ENCODE data around the gene BCL2L1. TPM values are rescaled to one million over a fixed set of nuclear protein-coding genes. Genes with fewer than 3 reads are reported as not detected.
"Not testable (repeated sequence)": the region's sequence is repeated elsewhere in the genome, so short reads cannot be mapped to it uniquely, and the experiment has no call there.

The BCL2L1 gene
- 42.5 TPM for total RNA-seq
- long read RNA-seq, transcript BCL2L1-201 (3 exons, 2,610 nt): major isoform, 10 of 34 reads
- long read RNA-seq, partial matches to known transcripts: 0 of 34 reads
- long read RNA-seq, other reads (novel, unspliced or antisense): 20 of 34 reads

DNA sequence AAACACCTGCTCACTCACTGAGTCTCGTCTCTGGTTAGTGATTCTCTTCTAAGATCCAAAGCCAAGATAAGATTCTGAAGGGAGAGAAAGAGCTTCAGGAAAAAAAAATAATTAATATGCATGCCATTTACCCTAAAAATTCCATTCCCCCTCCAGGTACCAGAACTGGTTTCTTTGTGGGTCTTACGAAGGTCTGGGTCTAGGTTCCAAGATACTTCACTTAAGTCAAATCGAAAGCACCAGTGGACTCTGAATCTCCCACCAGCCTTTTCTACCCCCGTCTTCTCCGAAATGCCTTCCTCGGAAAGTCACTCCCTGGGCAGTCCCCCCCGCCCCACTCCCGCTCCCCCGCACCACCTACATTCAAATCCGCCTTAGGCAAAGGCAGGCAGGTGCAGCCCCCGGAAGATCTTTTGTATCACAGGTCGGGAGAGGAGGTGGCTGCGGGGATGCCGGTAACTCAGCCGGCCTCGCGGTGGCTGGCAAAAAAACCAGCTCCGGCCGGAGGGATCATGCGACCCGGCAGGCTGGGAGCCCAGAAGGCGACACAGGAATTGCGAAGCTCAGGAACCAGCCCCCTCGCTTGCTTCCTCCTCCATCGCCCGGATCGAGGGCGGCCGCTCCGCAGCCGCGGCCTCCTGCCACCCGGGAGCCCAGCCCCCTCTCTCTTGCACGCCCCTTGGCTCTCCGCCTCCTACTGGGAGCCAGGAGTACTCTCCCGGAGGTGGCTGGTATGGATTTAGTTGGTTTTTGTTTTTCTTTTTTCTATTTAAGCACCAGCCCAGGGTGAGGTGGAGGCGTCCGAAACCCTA is at the start of gene BCL2L1:
BCL2L1 (minus strand) TSS at position 612 of the 812 bp plus-strand sequence. CDS start 650 bp downstream, outside the sequence.
- peak; percentile 91 for DNase-seq (ENCODE audit: low spot score)
- intact Hi-C loops (cut with DNase I): loop anchor here (1.0 to 5.0 kb wide), 3 partner anchors 10 to 150 kb away; no protein-coding TSS in a partner anchor

DNA sequence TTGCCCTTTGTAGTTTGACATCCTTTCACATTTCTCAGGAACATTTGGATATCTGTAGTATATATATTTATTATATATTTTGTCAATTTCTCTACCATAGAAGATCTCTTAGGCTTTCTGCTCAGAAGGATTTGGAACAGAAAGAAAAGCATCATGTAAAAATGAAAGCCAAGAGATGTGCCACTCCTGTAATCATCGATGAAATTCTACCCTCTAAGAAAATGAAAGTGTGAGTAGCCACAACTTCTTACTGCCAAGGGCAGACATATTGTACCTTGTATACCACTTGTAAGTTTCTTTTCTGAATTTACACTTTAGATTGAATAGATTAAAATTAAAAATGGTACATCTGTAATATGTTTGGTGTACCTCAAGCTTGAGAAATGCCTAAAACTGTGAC is 47.6 kb upstream of the BCL2L1 start:
- DNase-seq (ENCODE audit: low spot score): no peak
- intact Hi-C loops (cut with DNase I): no loop called here

- intact Hi-C loops (cut with DNase I): no loop called here
- no peak for DNase-seq (ENCODE audit: low spot score)
These were observed 47.0 kb upstream of the BCL2L1 start for GRCh38 chr20:31769681-31770080.

- intact Hi-C loops (cut with DNase I): no loop called here
- DNase-seq (ENCODE audit: low spot score): no peak
These were observed 45.1 kb upstream of the BCL2L1 start for GRCh38 chr20:31767805-31768204.

GRCh38 chr20:31764641-31765305 is 42.1 kb upstream of the BCL2L1 start:
- intact Hi-C loops (cut with DNase I): no loop called here
- DNase-seq (ENCODE audit: low spot score): no peak

GRCh38 chr20:31760519-31761240 is 38.0 kb upstream of the BCL2L1 start:
- no peak for DNase-seq (ENCODE audit: low spot score)

DNA sequence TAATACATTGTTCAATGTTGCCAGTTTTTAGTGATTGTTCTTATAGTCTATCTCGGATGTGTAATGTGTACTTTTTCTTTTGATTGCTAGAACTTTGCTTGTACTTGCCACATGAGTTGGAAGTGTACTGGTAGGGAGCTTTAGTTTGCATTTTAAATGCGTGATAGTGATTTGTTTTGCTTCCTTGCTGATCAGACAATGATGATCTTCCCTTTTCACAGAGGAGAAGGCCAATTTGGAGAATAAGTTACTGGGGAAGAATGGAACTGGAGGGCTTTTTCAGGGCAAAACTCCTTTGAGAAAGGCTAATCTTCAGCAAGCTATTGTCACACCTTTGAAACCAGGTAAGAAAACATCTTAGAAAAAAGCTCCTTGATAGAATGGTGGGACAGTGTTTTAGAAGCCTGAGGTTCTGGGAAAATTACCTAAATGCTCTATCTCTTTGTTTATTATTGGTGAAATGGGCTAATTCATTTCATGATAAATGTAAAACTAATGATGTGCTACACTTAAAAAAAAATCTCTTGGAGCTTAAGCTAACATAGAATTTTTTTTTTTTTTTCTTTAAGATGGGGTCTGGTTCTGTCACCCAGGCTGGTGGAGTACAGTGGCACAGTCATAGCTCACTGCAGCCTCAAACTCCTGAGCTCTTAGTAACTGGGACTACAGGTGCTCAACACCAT is 37.3 kb upstream of the BCL2L1 start:
- no peak for DNase-seq (ENCODE audit: low spot score)
- intact Hi-C loops (cut with DNase I): no loop called here

More at GRCh38 chr20:31760519-31761240, 38.0 kb upstream of the BCL2L1 start:
- intact Hi-C loops (cut with DNase I): no loop called here

DNA sequence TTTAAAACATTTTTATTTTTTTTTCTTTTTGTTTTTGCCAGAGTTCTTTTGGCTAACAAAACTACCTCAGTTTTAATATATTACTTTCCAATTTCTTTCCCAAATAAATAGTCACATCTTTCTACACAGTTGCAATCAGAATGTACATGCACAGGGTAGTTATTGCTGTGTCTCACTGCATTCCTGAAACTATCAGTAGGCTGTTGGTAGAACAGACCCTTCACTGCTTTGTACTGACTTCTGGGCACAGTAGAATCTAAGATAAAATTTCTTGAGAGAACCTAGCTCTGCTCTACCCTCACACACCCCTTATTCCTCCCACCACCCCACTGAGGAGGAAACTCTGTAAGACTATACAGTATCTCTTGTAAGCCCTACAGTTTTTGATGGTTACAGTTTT is 36.3 kb upstream of the BCL2L1 start:
- intact Hi-C loops (cut with DNase I): no loop called here
- no peak for DNase-seq (ENCODE audit: low spot score)

GRCh38 chr20:31758521-31758920 is 35.9 kb upstream of the BCL2L1 start:
- intact Hi-C loops (cut with DNase I): no loop called here
- DNase-seq (ENCODE audit: low spot score): no peak

- DNase-seq (ENCODE audit: low spot score): no peak
These were observed 34.6 kb upstream of the BCL2L1 start for GRCh38 chr20:31757254-31757653.

GRCh38 chr20:31751126-31751525 is 28.5 kb upstream of the BCL2L1 start:
- DNase-seq (ENCODE audit: low spot score): no peak
- intact Hi-C loops (cut with DNase I): no loop called here

More at GRCh38 chr20:31757254-31757653, 34.6 kb upstream of the BCL2L1 start:
- intact Hi-C loops (cut with DNase I): no loop called here

GRCh38 chr20:31749223-31749622 is 26.6 kb upstream of the BCL2L1 start:
- DNase-seq (ENCODE audit: low spot score): no peak
- intact Hi-C loops (cut with DNase I): no loop called here

DNA sequence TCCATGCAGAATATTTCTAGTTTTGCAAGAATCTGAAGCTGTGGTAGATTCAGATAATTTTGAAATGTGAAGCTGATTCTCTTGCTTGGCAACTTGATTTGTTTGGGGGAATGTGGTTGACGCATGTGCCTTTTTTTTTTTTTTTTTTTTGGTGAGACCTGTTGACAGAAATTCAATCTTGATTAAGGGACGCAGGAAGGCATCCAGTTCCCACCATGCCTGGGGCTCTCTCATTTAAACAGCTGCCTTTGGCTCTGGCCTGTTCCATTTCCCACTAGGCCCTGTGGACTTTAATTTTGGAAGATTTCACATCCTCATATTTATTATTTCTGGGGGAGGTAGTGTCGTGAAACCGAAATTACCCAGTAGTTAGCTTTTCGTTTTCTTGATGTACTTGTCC is 25.0 kb upstream of the BCL2L1 start:
- no peak for DNase-seq (ENCODE audit: low spot score)
- intact Hi-C loops (cut with DNase I): no loop called here

GRCh38 chr20:31747028-31747427 is 24.4 kb upstream of the BCL2L1 start:
- intact Hi-C loops (cut with DNase I); DNase-seq (ENCODE audit: low spot score): not testable (repeated sequence)

GRCh38 chr20:31746068-31746878 is 23.6 kb upstream of the BCL2L1 start:
- intact Hi-C loops (cut with DNase I): no loop called here

GRCh38 chr20:31740656-31741323 is 18.1 kb upstream of the BCL2L1 start:
- intact Hi-C loops (cut with DNase I): no loop called here
- no peak for DNase-seq (ENCODE audit: low spot score)

More at GRCh38 chr20:31746068-31746878, 23.6 kb upstream of the BCL2L1 start:
- no peak for DNase-seq (ENCODE audit: low spot score)

DNA sequence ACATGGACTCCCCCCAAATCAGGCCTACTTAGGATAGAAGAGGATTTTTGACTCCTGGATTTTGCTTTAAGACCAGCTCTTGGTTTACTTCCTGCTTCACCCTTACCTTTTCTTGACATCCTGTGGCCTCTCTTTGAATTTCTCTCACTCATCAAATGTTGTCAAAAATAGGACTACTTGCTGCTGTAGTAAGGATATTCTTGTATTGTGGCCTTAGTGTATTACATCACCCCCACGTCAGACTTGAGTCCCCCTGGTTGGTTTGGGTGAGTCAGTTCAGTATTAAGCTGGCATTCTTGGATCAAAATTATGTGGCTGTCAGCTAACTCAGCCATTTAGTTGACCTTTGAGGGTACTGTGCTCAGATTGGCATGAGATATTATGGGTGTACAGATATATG is 17.5 kb upstream of the BCL2L1 start:
- DNase-seq (ENCODE audit: low spot score): no peak

GRCh38 chr20:31739550-31739977 is 16.9 kb upstream of the BCL2L1 start:
- intact Hi-C loops (cut with DNase I): no loop called here
- no peak for DNase-seq (ENCODE audit: low spot score)

More for the DNA sequence above, 17.5 kb upstream of the BCL2L1 start:
- intact Hi-C loops (cut with DNase I): no loop called here
